ENCODE measurements around the gene KRT80.
A peak's percentile ranks its signal among the peaks of the same experiment; 100 is the strongest.

GRCh38 chr12:52187206-52187605 is 4.6 kb downstream of the KRT80 start:
- TF ChIP-seq EZH2 (IDR thresholded peaks at IDR 0.05; ENCODE audit: low read depth, unreplicated experiment) (no peak), CTCF (conservative IDR thresholded peaks at IDR 0.05; ENCODE audit: low read depth in 2 of 2) (peak in 1 of 2 experiments; percentile 32; a peak in 2 of 4 replicates), POLR2AphosphoS5 (IDR thresholded peaks at IDR 0.05; ENCODE audit: low read depth) (no peak), REST (IDR thresholded peaks at IDR 0.05; ENCODE audit: unreplicated experiment) (no peak)

Measured in GM23338 (cell line).